SK-N-SH (cell line): ENCODE results near the gene MAGI3. TPM values are rescaled to one million over a fixed set of nuclear protein-coding genes. Genes with fewer than 3 reads are reported as not detected.

Source experiments
- CTCF ChIA-PET: fragments of 300-600, 350-600 bp; formaldehyde crosslinking; extraction: SDS; loops from one replicate; lab custom pipeline; 2021; lab: Yijun Ruan, JAX
- POLR2A ChIA-PET: fragments of 350-600 bp; sonication (Branson Sonifier 250); formaldehyde crosslinking; extraction: SDS; loops from one replicate; lab custom pipeline; 2020; ENCODE audit warnings: antibody characterized with exemption, inconsistent platforms; lab: Yijun Ruan, JAX
- DNase-seq: peaks from one replicate; pipeline ENCODE4 v3.0.0; 2012
- H2AFZ ChIP-seq: fragments of 200-600 bp; sonication (generic); 2 replicates; pipeline ENCODE4 v1.8.1; 2016; ENCODE audit warnings: antibody characterized with exemption, mild to moderate bottlenecking, low read depth
- H3F3A ChIP-seq: fragments of 200-600 bp; sonication (generic); replicated peaks from 2 replicates; pipeline ENCODE3; 2016; ENCODE audit warnings: antibody characterized with exemption, mild to moderate bottlenecking; ENCODE audit not compliant: insufficient read depth
- H3K27ac ChIP-seq, 2 experiments: fragments of 200-500 bp in 1 of 2; fragments of 200-600 bp in 1 of 2; sonication (Bioruptor generic) in 1 of 2; sonication (generic), shearing (Covaris generic) in 1 of 2; 2 replicates each; pipeline versions ENCODE4 v1.5.1 to v1.6.1; 2014 to 2016; ENCODE audit warnings: low read depth in 2 of 2, inconsistent platforms in 1 of 2, low read length in 1 of 2, mild to moderate bottlenecking in 1 of 2, mixed read lengths in 1 of 2
- H3K27me3 ChIP-seq: fragments of 200-600 bp; sonication (generic), shearing (Covaris generic); 2 replicates; pipeline ENCODE4 v1.6.1; 2016; ENCODE audit warnings: mixed run types; ENCODE audit not compliant: insufficient read depth
- H3K36me3 ChIP-seq, 2 experiments: fragments of 200-500 bp in 1 of 2; fragments of 200-600 bp in 1 of 2; sonication (Bioruptor generic) in 1 of 2; sonication (generic) in 1 of 2; replicated peaks in 1 of 2; 2 replicates each; pipeline versions ENCODE3 to v1.5.1; 2014 to 2016; ENCODE audit warnings: low read length in 1 of 2, mild to moderate bottlenecking in 1 of 2; ENCODE audit not compliant: insufficient read depth in 2 of 2, control insufficient read depth in 1 of 2
- H3K4me1 ChIP-seq, 2 experiments: fragments of 200-500 bp in 1 of 2; fragments of 200-600 bp in 1 of 2; sonication (Bioruptor generic) in 1 of 2; sonication (generic), shearing (Covaris generic) in 1 of 2; 2 replicates each; pipeline versions ENCODE4 v1.5.1 to v1.6.1; 2014 to 2016; ENCODE audit warnings: low read depth in 1 of 2, low read length in 1 of 2, mixed run types in 1 of 2; ENCODE audit not compliant: insufficient read depth in 2 of 2, control insufficient read depth in 1 of 2
- H3K4me2 ChIP-seq: fragments of 200-600 bp; sonication (generic), shearing (Covaris generic); 2 replicates; pipeline ENCODE4 v1.6.1; 2017; ENCODE audit warnings: mixed run types
- H3K4me3 ChIP-seq, 2 experiments: fragments of 200-500 bp in 1 of 2; fragments of 200-600 bp in 1 of 2; sonication (Bioruptor generic) in 1 of 2; sonication (generic), shearing (Covaris generic) in 1 of 2; 2 replicates each; pipeline versions ENCODE4 v1.5.1 to v1.8.1; 2014 to 2016; ENCODE audit warnings: low read depth in 2 of 2, inconsistent platforms in 1 of 2, low read length in 1 of 2, mild to moderate bottlenecking in 1 of 2, mixed read lengths in 1 of 2, moderate library complexity in 1 of 2
- H3K79me2 ChIP-seq: fragments of 200-600 bp; sonication (generic); 2 replicates; pipeline ENCODE4 v1.8.1; 2017; ENCODE audit warnings: mild to moderate bottlenecking; ENCODE audit not compliant: insufficient read depth
- H3K9ac ChIP-seq: fragments of 200-600 bp; sonication (generic); 2 replicates; pipeline ENCODE4 v1.6.1; 2017; ENCODE audit warnings: mixed run types
- H3K9me2 ChIP-seq: fragments of 200-600 bp; sonication (generic); 2 replicates; pipeline ENCODE4 v1.6.1; 2017; ENCODE audit warnings: mixed run types
- H3K9me3 ChIP-seq: fragments of 200-600 bp; sonication (generic); 2 replicates; pipeline ENCODE4 v1.6.1; 2017; ENCODE audit warnings: mixed run types, mild to moderate bottlenecking, moderate library complexity
- H4K20me1 ChIP-seq: fragments of 200-600 bp; sonication (generic); 2 replicates; pipeline ENCODE4 v1.6.1; 2017; ENCODE audit warnings: mild to moderate bottlenecking, mixed run types; ENCODE audit not compliant: insufficient read depth
- ELF1 ChIP-seq: IDR thresholded peaks from 2 replicates; pipeline ENCODE4 v1.4.0; 2012
- IRF3 ChIP-seq: fragments of 150-350 bp; IDR thresholded peaks from 2 replicates; pipeline ENCODE4 v1.6.1; 2016; ENCODE audit warnings: mild to moderate bottlenecking, low read depth, low read length
- JUND ChIP-seq: IDR thresholded peaks from 2 replicates; pipeline ENCODE4 v1.4.0; 2012
- MAX ChIP-seq: IDR thresholded peaks from 2 replicates; pipeline ENCODE4 v1.4.0; 2012; ENCODE audit warnings: low read depth
- MEF2A ChIP-seq: IDR thresholded peaks from 2 replicates; pipeline ENCODE4 v1.4.0; 2012; ENCODE audit warnings: low read depth, borderline replicate concordance
- NRF1 ChIP-seq: IDR thresholded peaks from 2 replicates; pipeline ENCODE4 v1.6.1; 2012; ENCODE audit warnings: low read depth, mild to moderate bottlenecking, low read length
- POLR2AphosphoS5 ChIP-seq: IDR thresholded peaks from 2 replicates; pipeline ENCODE4 v1.6.1; 2012; ENCODE audit warnings: low read depth, low read length
- REST ChIP-seq: IDR thresholded peaks from 2 replicates; pipeline ENCODE4 v1.6.1; 2012; ENCODE audit warnings: mild to moderate bottlenecking, low read depth, low read length, moderate library complexity
- RXRA ChIP-seq: IDR thresholded peaks from 2 replicates; pipeline ENCODE4 v1.4.0; 2012; ENCODE audit warnings: low read depth, mild to moderate bottlenecking, borderline replicate concordance
- SMC3 ChIP-seq: IDR thresholded peaks from 2 replicates; pipeline ENCODE4 v1.6.1; 2012; ENCODE audit warnings: low read depth, low read length, improper control_type of control experiment
- TAF1 ChIP-seq: IDR thresholded peaks from 2 replicates; pipeline ENCODE4 v1.6.1; 2012; ENCODE audit warnings: low read depth, mild to moderate bottlenecking, low read length, moderate library complexity, borderline replicate concordance
- TCF12 ChIP-seq: IDR thresholded peaks from 2 replicates; pipeline ENCODE4 v1.4.0; 2012
- YY1 ChIP-seq: IDR thresholded peaks from 2 replicates; pipeline ENCODE4 v1.4.0; 2012; ENCODE audit warnings: low read depth, mild to moderate bottlenecking
- ZBTB33 ChIP-seq: IDR thresholded peaks from 2 replicates; pipeline ENCODE4 v1.4.0; 2012; ENCODE audit warnings: low read depth, borderline replicate concordance
- WGBS: methylation state at CpG from one replicate; pipeline ENCODE4 v1.1.6; 2017; ENCODE audit warnings: low lambda C conversion rate; 5-methylcytosine and 5-hydroxymethylcytosine counted together
- polyA plus RNA-seq, 3 experiments: library from polyadenylated mRNA; depleted of rRNA; stranded (reverse); fragments of >200 nt; gene quantifications; 2 replicates each; pipeline ENCODE4 v1.2.3, GENCODE V29; 2012

The MAGI3 gene
- polyA plus RNA-seq, 1 of the 3 experiments (the other 2 are of a cell fraction): 2.9 TPM

- H3K9me3 ChIP-seq: peaks cover 9% of the 10 kb centered on the region; the same call in 1 of the 2 replicates
- H3F3A ChIP-seq: no peaks in the 10 kb centered on the region
- H4K20me1 ChIP-seq: no peaks in the 10 kb centered on the region
- 100% methylated on average over 1 of the region's 1 CpG for WGBS
- no peak overlapping the region for H3K27ac ChIP-seq
- ChIA-PET CTCF (interaction anchor here (1.1 kb wide), 1 partner anchor 36 kb away, joined by 3 read pairs; no protein-coding TSS in a partner anchor), POLR2A (no interaction called here)
- no peaks in the 10 kb centered on the region for H3K9me2 ChIP-seq
- no peaks in the 10 kb centered on the region for H3K4me1 ChIP-seq
- H3K79me2 ChIP-seq: peaks cover 38% of the 10 kb centered on the region
- DNase-seq: no peak
- TF ChIP-seq MAX: no peak
- TF ChIP-seq RXRA: no peak
- no peak for TF ChIP-seq SMC3
- TF ChIP-seq ELF1: no peak
- TF ChIP-seq IRF3: no peak
- H3K27me3 ChIP-seq: no peaks in the 10 kb centered on the region
- no peak overlapping the region for H3K4me3 ChIP-seq
- H3K4me2 ChIP-seq: no peak overlapping the region
- no peak overlapping the region for H2AFZ ChIP-seq
- no peak overlapping the region for H3K9ac ChIP-seq
- H3K36me3 ChIP-seq: peaks cover 0 to 9% of the 10 kb centered on the region in 2 experiments
Observed at GRCh38 chr1:113490384-113490783, 100.1 kb downstream of the MAGI3 start.

- Histone ChIP-seq H3F3A (no peaks in the 10 kb centered on the region), H3K9ac (no peak overlapping the region), H3K36me3 (peaks cover 0 to 9% of the 10 kb centered on the region in 2 experiments), H3K27me3 (no peaks in the 10 kb centered on the region), H3K27ac (no peak overlapping the region), H3K79me2 (peaks cover 19% of the 10 kb centered on the region; the same call in 1 of the 2 replicates), H3K4me1 (no peaks in the 10 kb centered on the region; a peak in 1 of 4 replicates), H3K9me2 (no peaks in the 10 kb centered on the region), H3K9me3 (peaks cover 9% of the 10 kb centered on the region; the same call in 1 of the 2 replicates), H2AFZ (no peak overlapping the region), H3K4me2 (no peak overlapping the region), H4K20me1 (no peaks in the 10 kb centered on the region), H3K4me3 (no peak overlapping the region)
- ChIA-PET POLR2A (no interaction called here), CTCF (no interaction called here)
- no peak for DNase-seq
- TF ChIP-seq MEF2A (no peak), JUND (no peak), REST (no peak), TCF12 (no peak), NRF1 (no peak), YY1 (no peak), POLR2AphosphoS5 (no peak), TAF1 (no peak), ZBTB33 (no peak)
- WGBS: 95% methylated on average over 3 of the region's 3 CpGs
Observed at GRCh38 chr1:113493533-113493932, 103.2 kb downstream of the MAGI3 start.
